Tibial nerve (tissue), 4 donors: ENCODE measurements around the gene GNGT1. TPM values are rescaled to one million over a fixed set of nuclear protein-coding genes. Genes with fewer than 3 reads are reported as not detected.

Experiments used
- DNase-seq, 2 donors: peaks; one replicate each; pipeline ENCODE4 v3.0.0-alpha.2; 2019; ENCODE audit warnings: low spot score in 2 of 2
- H3K27ac ChIP-seq, 4 donors: fragments of 200-600 bp; sonication (generic) in 3 of 4; one replicate each; pipeline ENCODE4 v1.5.1; 2017 to 2019; ENCODE audit warnings: mild to moderate bottlenecking in 1 of 4
- H3K27me3 ChIP-seq, 2 donors: fragments of 200-600 bp; sonication (generic) in 1 of 2; one replicate each; pipeline versions ENCODE4 v1.5.1 to v1.6.0; 2017 to 2019
- H3K36me3 ChIP-seq, 3 donors: fragments of 200-600 bp; sonication (generic); one replicate each; pipeline ENCODE4 v1.5.1; 2018 to 2019
- H3K4me1 ChIP-seq, 4 donors: fragments of 200-600 bp; sonication (generic) in 3 of 4; one replicate each; pipeline ENCODE4 v1.5.1; 2017 to 2019
- H3K4me3 ChIP-seq, 4 donors: fragments of 200-600 bp; sonication (generic) in 3 of 4; one replicate each; pipeline ENCODE4 v1.5.1; 2017 to 2019; ENCODE audit warnings: mild to moderate bottlenecking in 1 of 4, moderate library complexity in 1 of 4
- H3K9me3 ChIP-seq, 4 donors: fragments of 200-600 bp; sonication (generic) in 3 of 4; one replicate each; pipeline ENCODE4 v1.5.1; 2017 to 2019
- EP300 ChIP-seq, 2 donors: sonication (generic); formaldehyde crosslinking; IDR thresholded peaks; one replicate each; pipeline ENCODE4 v1.6.1; 2017; ENCODE audit warnings: antibody characterized with exemption in 2 of 2, mild to moderate bottlenecking in 1 of 2
- POLR2A ChIP-seq, 2 donors: fragments of 450-650 bp; IDR thresholded peaks; one replicate each; pipeline ENCODE4 v1.6.1; 2017; ENCODE audit warnings: antibody characterized with exemption in 2 of 2, mild to moderate bottlenecking in 2 of 2, moderate library complexity in 2 of 2
- WGBS, 2 donors: methylation state at CpG; one replicate each; pipeline ENCODE4 v1.1.5; 2018; 5-methylcytosine and 5-hydroxymethylcytosine counted together
- small RNA-seq: library from RNA; depleted of rRNA; stranded (forward); fragments of <200 nt; gene quantifications from one replicate; pipeline ENCODE3, GENCODE V24; 2016
- total RNA-seq, 4 donors: library from RNA; depleted of rRNA; stranded (reverse); fragments of >200 nt; gene quantifications; one replicate each; pipeline ENCODE4 v1.1.0, GENCODE V29; 2016
- TF ChIP-seq, protein P1 (sequence below), 5 experiments: fragments of 200-600 bp in 3 of 5; fragments of 450-650 bp in 2 of 5; sonication (generic) in 3 of 5; IDR thresholded peaks; one replicate each; pipeline ENCODE4 v1.5.1; 2016 to 2019; ENCODE audit warnings: antibody characterized with exemption in 5 of 5, mild to moderate bottlenecking in 3 of 5, moderate library complexity in 2 of 5

GNGT1 gene
- total RNA-seq, 4 donors from 2014 or later, result not detected

DNA sequence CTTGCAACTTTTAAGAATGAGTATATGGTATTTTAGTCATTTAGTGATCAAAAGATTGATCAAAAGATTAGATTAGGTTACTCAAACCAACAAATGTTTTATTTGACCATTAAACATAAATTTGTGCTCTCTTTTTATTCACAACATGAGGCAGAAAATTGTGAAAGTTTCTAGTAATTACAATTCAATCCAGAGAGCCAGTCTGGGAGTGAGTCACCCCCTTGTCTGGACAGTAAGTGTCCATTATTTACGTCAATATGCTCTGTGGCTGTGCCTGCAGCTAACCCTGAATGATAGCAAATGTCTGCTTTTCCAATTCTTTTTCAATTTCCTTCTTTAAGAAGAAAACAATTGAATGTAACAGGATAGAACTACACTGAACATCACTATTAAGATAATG lies 43.1 kb downstream of the GNGT1 start:
- Histone ChIP-seq H3K36me3 (no peaks in the 10 kb centered on the region), H3K27ac (no peak overlapping the region), H3K4me1 (peaks cover 0 to 5% (median 0%) of the 10 kb centered on the region in 4 donors), H3K9me3 (no peaks in the 10 kb centered on the region), H3K27me3 (no peaks in the 10 kb centered on the region), H3K4me3 (no peak overlapping the region)
- WGBS, 2 donors, result 58 to 74% methylated on average over 1 of the region's 1 CpG
- DNase-seq, result no peak
- TF ChIP-seq POLR2A (IDR thresholded peaks at IDR 0.05) (no peak), EP300 (IDR thresholded peaks at IDR 0.05) (no peak)
- TF ChIP-seq, protein P1, sequence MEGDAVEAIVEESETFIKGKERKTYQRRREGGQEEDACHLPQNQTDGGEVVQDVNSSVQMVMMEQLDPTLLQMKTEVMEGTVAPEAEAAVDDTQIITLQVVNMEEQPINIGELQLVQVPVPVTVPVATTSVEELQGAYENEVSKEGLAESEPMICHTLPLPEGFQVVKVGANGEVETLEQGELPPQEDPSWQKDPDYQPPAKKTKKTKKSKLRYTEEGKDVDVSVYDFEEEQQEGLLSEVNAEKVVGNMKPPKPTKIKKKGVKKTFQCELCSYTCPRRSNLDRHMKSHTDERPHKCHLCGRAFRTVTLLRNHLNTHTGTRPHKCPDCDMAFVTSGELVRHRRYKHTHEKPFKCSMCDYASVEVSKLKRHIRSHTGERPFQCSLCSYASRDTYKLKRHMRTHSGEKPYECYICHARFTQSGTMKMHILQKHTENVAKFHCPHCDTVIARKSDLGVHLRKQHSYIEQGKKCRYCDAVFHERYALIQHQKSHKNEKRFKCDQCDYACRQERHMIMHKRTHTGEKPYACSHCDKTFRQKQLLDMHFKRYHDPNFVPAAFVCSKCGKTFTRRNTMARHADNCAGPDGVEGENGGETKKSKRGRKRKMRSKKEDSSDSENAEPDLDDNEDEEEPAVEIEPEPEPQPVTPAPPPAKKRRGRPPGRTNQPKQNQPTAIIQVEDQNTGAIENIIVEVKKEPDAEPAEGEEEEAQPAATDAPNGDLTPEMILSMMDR (IDR thresholded peaks at IDR 0.05), result no peak

DNA sequence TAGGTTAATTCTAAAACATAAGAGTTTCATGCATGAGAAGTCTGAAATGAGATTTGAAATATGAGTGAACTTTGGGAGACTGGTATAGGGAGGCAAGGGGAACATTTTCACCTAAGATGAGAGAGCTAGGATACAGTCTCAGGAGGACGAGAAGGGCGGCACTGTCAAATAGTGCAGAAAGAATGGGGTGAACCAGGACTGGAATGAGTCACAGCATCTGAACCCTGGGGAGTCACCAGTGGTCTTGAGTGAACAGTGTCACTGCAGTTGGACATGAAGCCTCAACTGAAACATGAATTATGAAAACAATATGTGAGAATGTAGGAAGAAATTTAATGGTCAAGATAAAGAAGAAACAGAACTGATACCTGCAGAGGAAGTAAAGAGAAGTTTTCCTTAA lies 48.9 kb downstream of the GNGT1 start:
- DNase-seq, result no peak
- no peaks in the 10 kb centered on the region for H3K9me3 ChIP-seq
- whole genome bisulfite sequencing, 2 donors, result 81 to 90% methylated on average over 2 of the region's 2 CpGs
- no peak overlapping the region for H3K4me3 ChIP-seq
- H3K27me3 ChIP-seq, result no peaks in the 10 kb centered on the region
- H3K27ac ChIP-seq, result no peak overlapping the region
- TF ChIP-seq EP300 (IDR thresholded peaks at IDR 0.05) (no peak), POLR2A (IDR thresholded peaks at IDR 0.05) (no peak)
- TF ChIP-seq, protein P1 (IDR thresholded peaks at IDR 0.05), result no peak
- no peaks in the 10 kb centered on the region for H3K36me3 ChIP-seq
- no peaks in the 10 kb centered on the region for H3K4me1 ChIP-seq

DNA sequence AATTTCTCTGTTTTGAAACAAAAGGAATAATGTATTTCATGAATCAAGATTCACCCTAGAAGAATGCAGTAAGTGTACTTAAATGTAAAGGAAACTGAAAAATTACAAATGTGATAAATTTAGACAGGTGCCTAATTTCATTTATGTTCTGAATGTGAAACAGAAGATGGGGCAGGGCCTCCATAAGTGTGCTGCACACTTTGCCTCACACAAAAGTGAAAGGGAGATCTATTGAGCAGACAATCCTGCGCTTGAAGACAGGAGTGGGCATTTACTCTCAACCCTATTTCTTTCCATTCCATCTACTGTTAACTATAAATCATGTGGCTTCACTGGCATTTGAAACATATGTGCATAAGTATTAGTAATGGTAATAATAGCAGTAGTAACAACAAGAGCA lies 51.4 kb downstream of the GNGT1 start:
- Histone ChIP-seq H3K36me3 (no peaks in the 10 kb centered on the region), H3K27ac (no peak overlapping the region), H3K4me1 (no peaks in the 10 kb centered on the region), H3K9me3 (no peaks in the 10 kb centered on the region), H3K4me3 (no peak overlapping the region), H3K27me3 (no peaks in the 10 kb centered on the region)
- DNase-seq, result no peak
- WGBS, 2 donors, result 97 to 98% methylated on average over 1 of the region's 1 CpG
- TF ChIP-seq POLR2A (IDR thresholded peaks at IDR 0.05) (no peak), EP300 (IDR thresholded peaks at IDR 0.05) (no peak)
- TF ChIP-seq, protein P1 (IDR thresholded peaks at IDR 0.05), result no peak

DNA sequence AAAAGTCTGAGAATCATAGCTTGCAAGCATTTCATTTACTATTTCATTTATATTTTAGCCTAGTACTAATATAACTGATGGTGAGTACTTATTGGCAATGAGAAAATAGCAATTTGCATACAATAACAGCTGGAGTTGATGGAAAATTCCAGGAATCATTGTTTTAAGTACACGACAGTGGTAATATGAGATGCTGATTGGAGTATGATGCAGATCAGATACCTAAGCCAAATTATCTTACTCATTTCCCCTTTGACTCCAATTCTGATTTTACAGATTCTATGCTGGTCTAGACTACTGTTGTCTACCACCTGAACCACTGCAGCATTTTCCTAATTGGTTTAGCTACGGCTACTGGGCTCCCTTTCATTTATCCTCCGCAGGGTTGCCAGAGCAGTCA lies 51.8 kb downstream of the GNGT1 start:
- no peaks in the 10 kb centered on the region for H3K4me1 ChIP-seq
- WGBS, 2 donors, result 67 to 69% methylated on average over 3 of the region's 3 CpGs
- no peak for DNase-seq

DNA sequence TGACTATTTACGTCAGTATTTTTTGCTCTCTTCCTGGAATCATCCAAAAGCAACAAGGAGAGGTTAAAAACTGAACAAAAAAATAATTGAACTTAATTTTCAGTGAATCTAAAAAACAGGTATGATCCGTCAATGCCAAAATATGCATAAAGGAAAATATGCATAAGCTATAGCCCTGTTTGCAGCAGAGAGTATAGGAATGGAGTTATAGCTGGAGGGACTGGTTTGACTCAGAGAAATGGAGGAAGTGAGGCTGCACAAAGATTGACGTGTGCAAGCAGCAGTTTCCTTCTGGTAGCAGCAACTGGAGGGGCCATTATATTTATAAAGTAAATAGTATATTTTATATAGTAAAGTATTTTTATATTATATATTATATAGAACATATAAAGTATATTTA lies 52.3 kb downstream of the GNGT1 start:
- TF ChIP-seq EP300 (IDR thresholded peaks at IDR 0.05), result no peak
- TF ChIP-seq POLR2A (IDR thresholded peaks at IDR 0.05), result no peak
- TF ChIP-seq, protein P1 (IDR thresholded peaks at IDR 0.05), result no peak
- H3K27me3 ChIP-seq, result no peaks in the 10 kb centered on the region
- WGBS, 2 donors, result 78 to 81% methylated on average over 3 of the region's 3 CpGs
- H3K9me3 ChIP-seq, result no peaks in the 10 kb centered on the region
- H3K27ac ChIP-seq, result no peak overlapping the region
- no peaks in the 10 kb centered on the region for H3K36me3 ChIP-seq
- no peak for DNase-seq
- H3K4me1 ChIP-seq, result no peaks in the 10 kb centered on the region
- H3K4me3 ChIP-seq, result no peak overlapping the region

More for the DNA sequence above, 51.8 kb downstream of the GNGT1 start:
- Histone ChIP-seq H3K36me3 (no peaks in the 10 kb centered on the region), H3K27me3 (no peaks in the 10 kb centered on the region), H3K4me3 (no peak overlapping the region), H3K9me3 (no peaks in the 10 kb centered on the region), H3K27ac (no peak overlapping the region)
- no peak for TF ChIP-seq POLR2A (IDR thresholded peaks at IDR 0.05)
- TF ChIP-seq EP300 (IDR thresholded peaks at IDR 0.05), result no peak
- TF ChIP-seq, protein P1 (IDR thresholded peaks at IDR 0.05), result no peak

Small RNAs within 50 kb of the gene (small RNA-seq; reads per million reads assigned to genes)
- gene AC002076.2, result not detected

Other genes starting within 250 kb of the GNGT1 start
- 1 to 10 TPM in 2 of 4 donors, under 1 TPM in 1, not detected in 1; 0.44 to 4.0 (median 1.8) TPM for gene TFPI2, start 15.8 kb upstream of the GNGT1 start, total RNA-seq
- gene GNG11, start 15.2 kb downstream of the GNGT1 start, total RNA-seq, result 10 to 100 TPM; 15.3 to 24.3 (median 21.8) TPM
- gene BET1, start 97.8 kb downstream of the GNGT1 start, total RNA-seq, result 10 to 100 TPM; 15.3 to 24.9 (median 20.0) TPM